DMS114 treated with DMSO at 0.1 percent for 48 hours (cell line): ENCODE measurements around the gene PDE4B.

Experiments used
- DNase-seq: peaks from one replicate; lab custom pipeline; 2025; ENCODE audit not compliant: unreplicated experiment; lab: John Stamatoyannopoulos, UW

Gene PDE4B

GRCh38 chr1:66374561-66375111 lies 581.9 kb downstream of the PDE4B start:
- DNase-seq, result no peak

- DNase-seq, result no peak
Observed at GRCh38 chr1:66375125-66375524, 582.4 kb downstream of the PDE4B start.

- no peak for DNase-seq
Observed at GRCh38 chr1:66380452-66381212, 587.9 kb downstream of the PDE4B start.

GRCh38 chr1:66381621-66382275 lies 589.1 kb downstream of the PDE4B start:
- DNase-seq, result no peak

- no peak for DNase-seq
Observed at GRCh38 chr1:66383168-66383567, 590.5 kb downstream of the PDE4B start.

GRCh38 chr1:66383611-66384010 lies 590.9 kb downstream of the PDE4B start:
- no peak for DNase-seq

- DNase-seq, result no peak
Observed at GRCh38 chr1:66384258-66384921, 591.7 kb downstream of the PDE4B start.

- DNase-seq, result no peak
Observed at GRCh38 chr1:66386712-66387111, 594.0 kb downstream of the PDE4B start.

GRCh38 chr1:66388913-66389312 lies 596.2 kb downstream of the PDE4B start:
- no peak for DNase-seq

GRCh38 chr1:66393586-66394287 lies 601.0 kb downstream of the PDE4B start:
- no peak for DNase-seq

- DNase-seq, result no peak
Observed at GRCh38 chr1:66394603-66395002, 601.9 kb downstream of the PDE4B start.

- DNase-seq, result no peak
Observed at GRCh38 chr1:66395202-66396061, 602.7 kb downstream of the PDE4B start.

GRCh38 chr1:66396212-66396890 lies 603.7 kb downstream of the PDE4B start:
- no peak for DNase-seq

- no peak for DNase-seq
Observed at GRCh38 chr1:66397192-66397591, 604.5 kb downstream of the PDE4B start.

GRCh38 chr1:66399888-66400529 lies 607.3 kb downstream of the PDE4B start:
- DNase-seq, result no peak

- no peak for DNase-seq
Observed at GRCh38 chr1:66400660-66401059, 608.0 kb downstream of the PDE4B start.

- no peak for DNase-seq
Observed at GRCh38 chr1:66401244-66401643, 608.5 kb downstream of the PDE4B start.

- no peak for DNase-seq
Observed at GRCh38 chr1:66402194-66402593, 609.5 kb downstream of the PDE4B start.
